ENCODE data around the gene TTC1.
"Not testable (repeated sequence)": the region's sequence is repeated elsewhere in the genome, so short reads cannot be mapped to it uniquely, and the experiment has no call there.

TTC1 gene

GRCh38 chr5:160047423-160047822, 38.5 kb downstream of the TTC1 start:
- Histone ChIP-seq H3K4me3 (ENCODE audit: low read length) (no peak overlapping the region), H3K27ac (ENCODE audit: low read length) (no peak overlapping the region), H3K27me3 (ENCODE audit: control insufficient read depth, insufficient read depth, low read length) (no peaks in the 10 kb centered on the region), H3K9me3 (ENCODE audit: control insufficient read depth, low read depth, low read length) (no peaks in the 10 kb centered on the region), H3K36me3 (ENCODE audit: control insufficient read depth, low read depth, low read length) (peaks cover 31% of the 10 kb centered on the region), H3K9ac (ENCODE audit: low read length) (no peak overlapping the region), H3K4me1 (ENCODE audit: control insufficient read depth, low read depth, low read length) (peaks cover 27% of the 10 kb centered on the region)

GRCh38 chr5:160048131-160048530, 39.2 kb downstream of the TTC1 start:
- Histone ChIP-seq H3K9me3 (ENCODE audit: control insufficient read depth, low read depth, low read length) (no peaks in the 10 kb centered on the region), H3K4me1 (ENCODE audit: control insufficient read depth, low read depth, low read length) (peaks cover 20% of the 10 kb centered on the region), H3K36me3 (ENCODE audit: control insufficient read depth, low read depth, low read length) (peaks cover 37% of the 10 kb centered on the region), H3K27me3 (ENCODE audit: control insufficient read depth, insufficient read depth, low read length) (no peaks in the 10 kb centered on the region), H3K9ac (ENCODE audit: low read length) (no peak overlapping the region), H3K4me3 (ENCODE audit: low read length) (no peak overlapping the region), H3K27ac (ENCODE audit: low read length) (no peak overlapping the region)

GRCh38 chr5:160049099-160049498, 40.2 kb downstream of the TTC1 start:
- Histone ChIP-seq H3K36me3 (ENCODE audit: control insufficient read depth, low read depth, low read length) (peaks cover 43% of the 10 kb centered on the region), H3K27ac (ENCODE audit: low read length) (no peak overlapping the region), H3K27me3 (ENCODE audit: control insufficient read depth, insufficient read depth, low read length) (no peaks in the 10 kb centered on the region), H3K9ac (ENCODE audit: low read length) (no peak overlapping the region), H3K4me1 (ENCODE audit: control insufficient read depth, low read depth, low read length) (peaks cover 10% of the 10 kb centered on the region), H3K4me3 (ENCODE audit: low read length) (no peak overlapping the region), H3K9me3 (ENCODE audit: control insufficient read depth, low read depth, low read length) (no peaks in the 10 kb centered on the region)

- Histone ChIP-seq H3K9me3 (ENCODE audit: control insufficient read depth, low read depth, low read length) (no peaks in the 10 kb centered on the region), H3K27ac (ENCODE audit: low read length) (no peak overlapping the region), H3K4me1 (ENCODE audit: control insufficient read depth, low read depth, low read length) (no peaks in the 10 kb centered on the region), H3K36me3 (ENCODE audit: control insufficient read depth, low read depth, low read length) (peaks cover 70% of the 10 kb centered on the region), H3K9ac (ENCODE audit: low read length) (no peak overlapping the region), H3K4me3 (ENCODE audit: low read length) (no peak overlapping the region), H3K27me3 (ENCODE audit: control insufficient read depth, insufficient read depth, low read length) (no peaks in the 10 kb centered on the region)
Measured at GRCh38 chr5:160054047-160054446, 45.1 kb downstream of the TTC1 start.

- no peaks in the 10 kb centered on the region for H3K27me3 ChIP-seq (ENCODE audit: control insufficient read depth, insufficient read depth, low read length)
- peaks cover 67% of the 10 kb centered on the region for H3K36me3 ChIP-seq (ENCODE audit: control insufficient read depth, low read depth, low read length)
Measured at GRCh38 chr5:160054831-160055230, 45.9 kb downstream of the TTC1 start.

GRCh38 chr5:160057256-160057655, 48.3 kb downstream of the TTC1 start:
- Histone ChIP-seq H3K27ac (ENCODE audit: low read length) (no peak overlapping the region), H3K9me3 (ENCODE audit: control insufficient read depth, low read depth, low read length) (no peaks in the 10 kb centered on the region), H3K36me3 (ENCODE audit: control insufficient read depth, low read depth, low read length) (peaks cover 55% of the 10 kb centered on the region), H3K9ac (ENCODE audit: low read length) (no peak overlapping the region), H3K27me3 (ENCODE audit: control insufficient read depth, insufficient read depth, low read length) (no peaks in the 10 kb centered on the region), H3K4me1 (ENCODE audit: control insufficient read depth, low read depth, low read length) (no peaks in the 10 kb centered on the region), H3K4me3 (ENCODE audit: low read length) (no peak overlapping the region)

More at GRCh38 chr5:160054831-160055230, 45.9 kb downstream of the TTC1 start:
- no peaks in the 10 kb centered on the region for H3K4me1 ChIP-seq (ENCODE audit: control insufficient read depth, low read depth, low read length)
- no peak overlapping the region for H3K4me3 ChIP-seq (ENCODE audit: low read length)
- no peak overlapping the region for H3K27ac ChIP-seq (ENCODE audit: low read length)
- no peak overlapping the region for H3K9ac ChIP-seq (ENCODE audit: low read length)
- no peaks in the 10 kb centered on the region for H3K9me3 ChIP-seq (ENCODE audit: control insufficient read depth, low read depth, low read length)

- H3K36me3 ChIP-seq (ENCODE audit: control insufficient read depth, low read depth, low read length) = peaks cover 39% of the 10 kb centered on the region
Measured at GRCh38 chr5:160060001-160060400, 51.1 kb downstream of the TTC1 start.

GRCh38 chr5:160061770-160062169, 52.8 kb downstream of the TTC1 start:
- Histone ChIP-seq H3K4me3 (ENCODE audit: low read length) (no peak overlapping the region), H3K9ac (ENCODE audit: low read length) (no peak overlapping the region), H3K27ac (ENCODE audit: low read length) (no peak overlapping the region), H3K36me3 (ENCODE audit: control insufficient read depth, low read depth, low read length) (peaks cover 34% of the 10 kb centered on the region), H3K4me1 (ENCODE audit: control insufficient read depth, low read depth, low read length) (no peaks in the 10 kb centered on the region), H3K9me3 (ENCODE audit: control insufficient read depth, low read depth, low read length) (no peaks in the 10 kb centered on the region), H3K27me3 (ENCODE audit: control insufficient read depth, insufficient read depth, low read length) (no peaks in the 10 kb centered on the region)

More at GRCh38 chr5:160060001-160060400, 51.1 kb downstream of the TTC1 start:
- Histone ChIP-seq H3K9ac (ENCODE audit: low read length) (no peak overlapping the region), H3K4me3 (ENCODE audit: low read length) (no peak overlapping the region), H3K27ac (ENCODE audit: low read length) (no peak overlapping the region), H3K9me3 (ENCODE audit: control insufficient read depth, low read depth, low read length) (no peaks in the 10 kb centered on the region), H3K4me1 (ENCODE audit: control insufficient read depth, low read depth, low read length) (no peaks in the 10 kb centered on the region), H3K27me3 (ENCODE audit: control insufficient read depth, insufficient read depth, low read length) (no peaks in the 10 kb centered on the region)

- Histone ChIP-seq H3K27me3 (ENCODE audit: control insufficient read depth, insufficient read depth, low read length) (no peaks in the 10 kb centered on the region), H3K36me3 (ENCODE audit: control insufficient read depth, low read depth, low read length) (peaks cover 24% of the 10 kb centered on the region), H3K9me3 (ENCODE audit: control insufficient read depth, low read depth, low read length) (no peaks in the 10 kb centered on the region)
Measured at GRCh38 chr5:160064417-160064810, 55.5 kb downstream of the TTC1 start.

GRCh38 chr5:160064995-160065614, 56.2 kb downstream of the TTC1 start:
- no peaks in the 10 kb centered on the region for H3K9me3 ChIP-seq (ENCODE audit: control insufficient read depth, low read depth, low read length)
- H3K27ac ChIP-seq (ENCODE audit: low read length) = no peak overlapping the region
- H3K4me1 ChIP-seq (ENCODE audit: control insufficient read depth, low read depth, low read length) = peaks cover 6% of the 10 kb centered on the region
- peaks cover 17% of the 10 kb centered on the region for H3K36me3 ChIP-seq (ENCODE audit: control insufficient read depth, low read depth, low read length)
- no peak overlapping the region for H3K9ac ChIP-seq (ENCODE audit: low read length)
- H3K27me3 ChIP-seq (ENCODE audit: control insufficient read depth, insufficient read depth, low read length) = no peaks in the 10 kb centered on the region
- H3K4me3 ChIP-seq (ENCODE audit: low read length) = no peak overlapping the region

More at GRCh38 chr5:160064417-160064810, 55.5 kb downstream of the TTC1 start:
- Histone ChIP-seq H3K9ac (ENCODE audit: low read length) (no peak overlapping the region), H3K4me3 (ENCODE audit: low read length) (no peak overlapping the region), H3K4me1 (ENCODE audit: control insufficient read depth, low read depth, low read length) (peaks cover 6% of the 10 kb centered on the region), H3K27ac (ENCODE audit: low read length) (no peak overlapping the region)

- not testable (repeated sequence) for H3K9ac ChIP-seq (ENCODE audit: low read length); H3K9me3 ChIP-seq (ENCODE audit: control insufficient read depth, low read depth, low read length); H3K27ac ChIP-seq (ENCODE audit: low read length); H3K27me3 ChIP-seq (ENCODE audit: control insufficient read depth, insufficient read depth, low read length); H3K4me3 ChIP-seq (ENCODE audit: low read length); H3K4me1 ChIP-seq (ENCODE audit: control insufficient read depth, low read depth, low read length)
- peaks cover 11% of the 10 kb centered on the region for H3K36me3 ChIP-seq (ENCODE audit: control insufficient read depth, low read depth, low read length)
Measured at GRCh38 chr5:160069120-160069519, 60.2 kb downstream of the TTC1 start.

- no peaks in the 10 kb centered on the region for H3K27me3 ChIP-seq (ENCODE audit: control insufficient read depth, insufficient read depth, low read length)
- peaks cover 6% of the 10 kb centered on the region for H3K4me1 ChIP-seq (ENCODE audit: control insufficient read depth, low read depth, low read length)
- no peaks in the 10 kb centered on the region for H3K36me3 ChIP-seq (ENCODE audit: control insufficient read depth, low read depth, low read length)
- H3K9me3 ChIP-seq (ENCODE audit: control insufficient read depth, low read depth, low read length) = no peaks in the 10 kb centered on the region
- H3K4me3 ChIP-seq (ENCODE audit: low read length) = no peak overlapping the region
- no peak overlapping the region for H3K9ac ChIP-seq (ENCODE audit: low read length)
- H3K27ac ChIP-seq (ENCODE audit: low read length) = no peak overlapping the region
Measured at GRCh38 chr5:160071516-160071915, 62.6 kb downstream of the TTC1 start.

Data from iPS-18a (cell line).